GM23338 (cell line): ENCODE results near the gene GRIN2A. TPM values are rescaled to one million over a fixed set of nuclear protein-coding genes. Genes with fewer than 3 reads are reported as not detected.

ENCODE experiments used
- ATAC-seq: fragments of 200-7000 bp; cut with Tn5 transposase; 3 replicates; pipeline ENCODE4 v1.9.1; 2020
- DNase-seq: peaks from one replicate; pipeline ENCODE4 v3.0.0-alpha.2; 2015; ENCODE audit warnings: low spot score
- H2AFZ ChIP-seq: fragments of 200-600 bp; sonication (generic); 2 replicates; pipeline ENCODE4 v1.8.0; 2016; ENCODE audit warnings: antibody characterized with exemption, mild to moderate bottlenecking, moderate library complexity
- H3F3A ChIP-seq: fragments of 200-600 bp; sonication (generic); replicated peaks from 2 replicates; pipeline ENCODE4 v1.8.0; 2017; ENCODE audit warnings: antibody characterized with exemption, mixed run types, low read depth
- H3K27ac ChIP-seq: fragments of 200-600 bp; sonication (generic); 2 replicates; pipeline ENCODE4 v1.6.1; 2016; ENCODE audit warnings: low read depth
- H3K27me3 ChIP-seq: fragments of 200-600 bp; sonication (generic); 2 replicates; pipeline ENCODE4 v1.8.0; 2016; ENCODE audit warnings: mild to moderate bottlenecking, mixed run types, moderate library complexity; ENCODE audit not compliant: insufficient read depth
- H3K36me3 ChIP-seq: fragments of 200-600 bp; sonication (generic); 2 replicates; pipeline ENCODE4 v1.8.0; 2016; ENCODE audit warnings: mild to moderate bottlenecking; ENCODE audit not compliant: insufficient read depth
- H3K4me1 ChIP-seq: fragments of 200-600 bp; sonication (generic); 2 replicates; pipeline ENCODE4 v1.8.0; 2016; ENCODE audit warnings: mild to moderate bottlenecking, moderate library complexity; ENCODE audit not compliant: insufficient read depth
- H3K4me2 ChIP-seq: fragments of 200-600 bp; sonication (generic); 2 replicates; pipeline ENCODE4 v1.7.1; 2017; ENCODE audit warnings: mixed run types
- H3K4me3 ChIP-seq: fragments of 200-600 bp; sonication (generic); 2 replicates; pipeline ENCODE4 v1.6.1; 2016; ENCODE audit warnings: mixed run types
- H3K79me2 ChIP-seq: fragments of 200-600 bp; sonication (generic); replicated peaks from 2 replicates; pipeline ENCODE4 v1.8.0; 2017; ENCODE audit warnings: mild to moderate bottlenecking; ENCODE audit not compliant: insufficient read depth
- H3K9me2 ChIP-seq: fragments of 200-600 bp; sonication (generic); 2 replicates; pipeline ENCODE4 v1.8.0; 2017; ENCODE audit not compliant: insufficient read depth
- H4K20me1 ChIP-seq: fragments of 200-600 bp; sonication (generic); replicated peaks from 2 replicates; pipeline ENCODE4 v1.8.0; 2017; ENCODE audit warnings: mild to moderate bottlenecking; ENCODE audit not compliant: insufficient read depth
- H3K27ac Mint-ChIP-seq: 2 replicates; pipeline ENCODE4 v1.8.0; 2020; ENCODE audit warnings: inconsistent platforms, mild to moderate bottlenecking, moderate library complexity, mixed read lengths
- H3K27me3 Mint-ChIP-seq: 3 replicates; pipeline ENCODE4 v1.8.0; 2022; ENCODE audit warnings: low read depth, mild to moderate bottlenecking, moderate library complexity, mixed read lengths, inconsistent platforms; ENCODE audit not compliant: insufficient read depth, poor library complexity
- H3K36me3 Mint-ChIP-seq: 3 replicates; pipeline ENCODE4 v1.8.0; 2021; ENCODE audit warnings: low read depth, mild to moderate bottlenecking, inconsistent platforms, moderate library complexity, mixed read lengths
- H3K4me1 Mint-ChIP-seq: 3 replicates; pipeline ENCODE4 v1.8.0; 2020; ENCODE audit warnings: mild to moderate bottlenecking, inconsistent platforms, mixed read lengths
- H3K4me3 Mint-ChIP-seq: 3 replicates; pipeline ENCODE4 v1.8.0; 2021; ENCODE audit warnings: moderate library complexity, mild to moderate bottlenecking, inconsistent platforms, mixed read lengths
- H3K9me3 Mint-ChIP-seq: 3 replicates; pipeline ENCODE4 v1.8.0; 2020; ENCODE audit warnings: moderate library complexity, mild to moderate bottlenecking, inconsistent platforms, mixed read lengths
- CREB1 ChIP-seq: fragments of 250-450 bp; sonication (Bioruptor Pico); IDR thresholded peaks from 2 replicates; pipeline ENCODE4 v1.5.0; 2020; ENCODE audit warnings: low read depth, mild to moderate bottlenecking, moderate library complexity
- CTCF ChIP-seq, 2 experiments: fragments of 200-600 bp in 1 of 2; sonication (generic) in 1 of 2; conservative IDR thresholded peaks; 2 replicates each; pipeline versions ENCODE4 v1.5.1 to v1.6.1; 2016 to 2017; ENCODE audit warnings: antibody characterized with exemption in 2 of 2, low read depth in 2 of 2, mild to moderate bottlenecking in 2 of 2, moderate library complexity in 1 of 2
- ETS1 ChIP-seq: IDR thresholded peaks from 2 replicates; pipeline ENCODE4 v1.6.1; 2016; ENCODE audit warnings: antibody characterized with exemption
- EZH2 ChIP-seq: fragments of 200-600 bp; sonication (generic); IDR thresholded peaks from one replicate; pipeline ENCODE4 v1.8.0; 2017; ENCODE audit warnings: antibody characterized with exemption, mild to moderate bottlenecking, low read depth; ENCODE audit not compliant: unreplicated experiment
- EZH2phosphoT487 ChIP-seq: fragments of 200-600 bp; sonication (generic); IDR thresholded peaks from one replicate; pipeline ENCODE4 v1.8.1; 2018; ENCODE audit warnings: antibody characterized with exemption; ENCODE audit not compliant: unreplicated experiment
- JUNB ChIP-seq: IDR thresholded peaks from one replicate; pipeline ENCODE4 v1.6.1; 2016; ENCODE audit warnings: antibody characterized with exemption; ENCODE audit not compliant: unreplicated experiment
- NANOG ChIP-seq: IDR thresholded peaks from 2 replicates; pipeline ENCODE4 v1.6.1; 2016; ENCODE audit warnings: antibody characterized with exemption, borderline replicate concordance
- POLR2AphosphoS5 ChIP-seq: IDR thresholded peaks from 2 replicates; pipeline ENCODE4 v1.6.1; 2016; ENCODE audit warnings: antibody characterized with exemption, low read depth
- REST ChIP-seq: IDR thresholded peaks from one replicate; pipeline ENCODE4 v1.6.1; 2018; ENCODE audit warnings: antibody characterized with exemption; ENCODE audit not compliant: unreplicated experiment
- STAT1 ChIP-seq: IDR thresholded peaks from one replicate; pipeline ENCODE4 v1.6.1; 2016; ENCODE audit warnings: antibody characterized with exemption; ENCODE audit not compliant: unreplicated experiment
- ZNF114 ChIP-seq: fragments of 250-450 bp; sonication (Bioruptor Pico); IDR thresholded peaks from 2 replicates; pipeline ENCODE4 v1.5.0; 2020; ENCODE audit warnings: mild to moderate bottlenecking, moderate library complexity
- ZNF331 ChIP-seq: fragments of 250-450 bp; sonication (Bioruptor Pico); IDR thresholded peaks from 2 replicates; pipeline ENCODE4 v1.5.0; 2020; ENCODE audit warnings: low read depth, mild to moderate bottlenecking, moderate library complexity
- polyA plus RNA-seq: library from polyadenylated mRNA; unstranded; fragments of >200 nt; fragmentation: Nextera tagmentation; extraction: Ambion mirVana; gene quantifications from 2 replicates; pipeline ENCODE4 v1.2.1, GENCODE V29; 2016
- total RNA-seq: library from RNA; depleted of rRNA; stranded (reverse); fragments of >200 nt; shearing (Covaris generic); gene quantifications from 2 replicates; pipeline ENCODE4 v1.2.3, GENCODE V29; 2014
- TF ChIP-seq, protein P1 (sequence below): fragments of 250-450 bp; sonication (Bioruptor Pico); IDR thresholded peaks from 2 replicates; pipeline ENCODE4 v1.5.0; 2020; ENCODE audit warnings: mild to moderate bottlenecking, moderate library complexity

GRIN2A gene
- total and polyA plus RNA-seq, 2 experiments from 2014 or later: 0.89 to 5.1 TPM

DNA sequence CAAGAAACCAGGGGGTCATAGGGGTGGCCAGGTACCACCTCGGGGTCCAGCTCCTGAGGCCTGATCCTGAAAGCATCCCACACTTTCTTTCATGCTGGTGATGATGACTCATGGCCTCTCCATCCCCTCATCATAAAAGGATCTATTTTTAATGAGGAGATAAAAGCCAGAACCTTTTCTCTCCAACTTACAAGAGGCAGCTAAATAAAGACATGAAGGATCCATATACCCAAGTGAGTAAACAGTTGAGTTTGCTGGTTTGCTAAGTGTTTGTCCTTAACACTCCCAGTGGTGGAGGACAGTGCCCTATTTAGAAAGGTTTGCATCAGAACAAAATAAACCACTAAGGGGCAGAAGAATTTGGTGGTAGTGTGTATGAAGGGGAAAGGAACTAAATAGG, 383.8 kb downstream of the GRIN2A start:
- H3K9me3 Mint-ChIP-seq: no peaks in the 10 kb centered on the region
- Histone ChIP-seq H3F3A (no peaks in the 10 kb centered on the region), H3K9me2 (peaks cover 14% of the 10 kb centered on the region), H3K4me2 (no peak overlapping the region), H4K20me1 (no peaks in the 10 kb centered on the region), H2AFZ (no peak overlapping the region), H3K27ac (no peak overlapping the region), H3K79me2 (no peaks in the 10 kb centered on the region), H3K4me3 (no peak overlapping the region), H3K36me3 (no peaks in the 10 kb centered on the region), H3K4me1 (no peaks in the 10 kb centered on the region), H3K27me3 (no peaks in the 10 kb centered on the region)
- TF ChIP-seq ETS1 (no peak), ZNF331 (CRISPR knock-in tag) (no peak), CTCF (conservative IDR thresholded peaks at IDR 0.05; ENCODE audit: low read depth in 2 of 2) (no peak), NANOG (no peak), ZNF114 (CRISPR knock-in tag) (no peak), EZH2 (no peak), CREB1 (CRISPR knock-in tag) (no peak), POLR2AphosphoS5 (no peak), STAT1 (no peak), EZH2phosphoT487 (no peak), REST (no peak), JUNB (no peak)
- TF ChIP-seq, protein P1, sequence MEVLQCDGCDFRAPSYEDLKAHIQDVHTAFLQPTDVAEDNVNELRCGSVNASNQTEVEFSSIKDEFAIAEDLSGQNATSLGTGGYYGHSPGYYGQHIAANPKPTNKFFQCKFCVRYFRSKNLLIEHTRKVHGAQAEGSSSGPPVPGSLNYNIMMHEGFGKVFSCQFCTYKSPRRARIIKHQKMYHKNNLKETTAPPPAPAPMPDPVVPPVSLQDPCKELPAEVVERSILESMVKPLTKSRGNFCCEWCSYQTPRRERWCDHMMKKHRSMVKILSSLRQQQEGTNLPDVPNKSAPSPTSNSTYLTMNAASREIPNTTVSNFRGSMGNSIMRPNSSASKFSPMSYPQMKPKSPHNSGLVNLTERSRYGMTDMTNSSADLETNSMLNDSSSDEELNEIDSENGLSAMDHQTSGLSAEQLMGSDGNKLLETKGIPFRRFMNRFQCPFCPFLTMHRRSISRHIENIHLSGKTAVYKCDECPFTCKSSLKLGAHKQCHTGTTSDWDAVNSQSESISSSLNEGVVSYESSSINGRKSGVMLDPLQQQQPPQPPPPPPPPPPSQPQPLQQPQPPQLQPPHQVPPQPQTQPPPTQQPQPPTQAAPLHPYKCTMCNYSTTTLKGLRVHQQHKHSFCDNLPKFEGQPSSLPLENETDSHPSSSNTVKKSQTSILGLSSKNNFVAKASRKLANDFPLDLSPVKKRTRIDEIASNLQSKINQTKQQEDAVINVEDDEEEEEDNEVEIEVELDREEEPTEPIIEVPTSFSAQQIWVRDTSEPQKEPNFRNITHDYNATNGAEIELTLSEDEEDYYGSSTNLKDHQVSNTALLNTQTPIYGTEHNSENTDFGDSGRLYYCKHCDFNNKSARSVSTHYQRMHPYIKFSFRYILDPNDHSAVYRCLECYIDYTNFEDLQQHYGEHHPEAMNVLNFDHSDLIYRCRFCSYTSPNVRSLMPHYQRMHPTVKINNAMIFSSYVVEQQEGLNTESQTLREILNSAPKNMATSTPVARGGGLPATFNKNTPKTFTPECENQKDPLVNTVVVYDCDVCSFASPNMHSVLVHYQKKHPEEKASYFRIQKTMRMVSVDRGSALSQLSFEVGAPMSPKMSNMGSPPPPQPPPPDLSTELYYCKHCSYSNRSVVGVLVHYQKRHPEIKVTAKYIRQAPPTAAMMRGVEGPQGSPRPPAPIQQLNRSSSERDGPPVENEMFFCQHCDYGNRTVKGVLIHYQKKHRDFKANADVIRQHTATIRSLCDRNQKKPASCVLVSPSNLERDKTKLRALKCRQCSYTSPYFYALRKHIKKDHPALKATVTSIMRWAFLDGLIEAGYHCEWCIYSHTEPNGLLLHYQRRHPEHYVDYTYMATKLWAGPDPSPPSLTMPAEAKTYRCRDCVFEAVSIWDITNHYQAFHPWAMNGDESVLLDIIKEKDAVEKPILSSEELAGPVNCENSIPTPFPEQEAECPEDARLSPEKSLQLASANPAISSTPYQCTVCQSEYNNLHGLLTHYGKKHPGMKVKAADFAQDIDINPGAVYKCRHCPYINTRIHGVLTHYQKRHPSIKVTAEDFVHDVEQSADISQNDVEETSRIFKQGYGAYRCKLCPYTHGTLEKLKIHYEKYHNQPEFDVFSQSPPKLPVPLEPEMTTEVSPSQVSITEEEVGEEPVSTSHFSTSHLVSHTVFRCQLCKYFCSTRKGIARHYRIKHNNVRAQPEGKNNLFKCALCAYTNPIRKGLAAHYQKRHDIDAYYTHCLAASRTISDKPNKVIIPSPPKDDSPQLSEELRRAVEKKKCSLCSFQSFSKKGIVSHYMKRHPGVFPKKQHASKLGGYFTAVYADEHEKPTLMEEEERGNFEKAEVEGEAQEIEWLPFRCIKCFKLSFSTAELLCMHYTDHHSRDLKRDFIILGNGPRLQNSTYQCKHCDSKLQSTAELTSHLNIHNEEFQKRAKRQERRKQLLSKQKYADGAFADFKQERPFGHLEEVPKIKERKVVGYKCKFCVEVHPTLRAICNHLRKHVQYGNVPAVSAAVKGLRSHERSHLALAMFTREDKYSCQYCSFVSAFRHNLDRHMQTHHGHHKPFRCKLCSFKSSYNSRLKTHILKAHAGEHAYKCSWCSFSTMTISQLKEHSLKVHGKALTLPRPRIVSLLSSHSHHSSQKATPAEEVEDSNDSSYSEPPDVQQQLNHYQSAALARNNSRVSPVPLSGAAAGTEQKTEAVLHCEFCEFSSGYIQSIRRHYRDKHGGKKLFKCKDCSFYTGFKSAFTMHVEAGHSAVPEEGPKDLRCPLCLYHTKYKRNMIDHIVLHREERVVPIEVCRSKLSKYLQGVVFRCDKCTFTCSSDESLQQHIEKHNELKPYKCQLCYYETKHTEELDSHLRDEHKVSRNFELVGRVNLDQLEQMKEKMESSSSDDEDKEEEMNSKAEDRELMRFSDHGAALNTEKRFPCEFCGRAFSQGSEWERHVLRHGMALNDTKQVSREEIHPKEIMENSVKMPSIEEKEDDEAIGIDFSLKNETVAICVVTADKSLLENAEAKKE (CRISPR knock-in tag): no peak
- no peak for ATAC-seq
- DNase-seq: no peak
- no peak overlapping the region for H3K27ac Mint-ChIP-seq
- no peak overlapping the region for H3K4me3 Mint-ChIP-seq
- H3K27me3 Mint-ChIP-seq: peaks cover 2% of the 10 kb centered on the region
- no peaks in the 10 kb centered on the region for H3K36me3 Mint-ChIP-seq
- no peaks in the 10 kb centered on the region for H3K4me1 Mint-ChIP-seq
